DMS153 treated with DMSO at 0.1 percent for 48 hours (cell line): ENCODE measurements around the gene ECI2.
A peak's percentile ranks its signal among the peaks of the same experiment; 100 is the strongest.

ENCODE experiments used
- DNase-seq: peaks from one replicate; lab custom pipeline; 2025; ENCODE audit not compliant: unreplicated experiment; lab: John Stamatoyannopoulos, UW

The ECI2 gene

GRCh38 chr6:4134841-4135664, at the start of gene ECI2:
TSS of gene ECI2 (minus strand) at chr6:4135575. CDS start at chr6:4135560, 15 bp downstream.
- DNase-seq: peak; percentile 49

GRCh38 chr6:4180652-4181255, 45.4 kb upstream of the ECI2 start:
- no peak for DNase-seq

GRCh38 chr6:4179960-4180651, 44.7 kb upstream of the ECI2 start:
- DNase-seq: no peak

GRCh38 chr6:4178737-4179333, 43.5 kb upstream of the ECI2 start:
- DNase-seq: no peak

GRCh38 chr6:4176907-4177306, 41.5 kb upstream of the ECI2 start:
- DNase-seq: no peak

GRCh38 chr6:4174042-4174441, 38.7 kb upstream of the ECI2 start:
- no peak for DNase-seq

- DNase-seq: no peak
Observed at GRCh38 chr6:4172368-4172767, 37.0 kb upstream of the ECI2 start.

- DNase-seq: no peak
Observed at GRCh38 chr6:4170297-4170696, 34.9 kb upstream of the ECI2 start.

- DNase-seq: no peak
Observed at GRCh38 chr6:4169028-4169789, 33.8 kb upstream of the ECI2 start.

- no peak for DNase-seq
Observed at GRCh38 chr6:4167833-4168232, 32.5 kb upstream of the ECI2 start.

GRCh38 chr6:4167123-4167522, 31.7 kb upstream of the ECI2 start:
- no peak for DNase-seq

- DNase-seq: no peak
Observed at GRCh38 chr6:4164456-4164855, 29.1 kb upstream of the ECI2 start.

- no peak for DNase-seq
Observed at GRCh38 chr6:4164117-4164442, 28.7 kb upstream of the ECI2 start.

GRCh38 chr6:4163408-4164116, 28.2 kb upstream of the ECI2 start:
- no peak for DNase-seq

- DNase-seq: no peak
Observed at GRCh38 chr6:4162370-4162769, 27.0 kb upstream of the ECI2 start.

- no peak for DNase-seq
Observed at GRCh38 chr6:4159491-4159890, 24.1 kb upstream of the ECI2 start.

- no peak for DNase-seq
Observed at GRCh38 chr6:4157506-4157905, 22.1 kb upstream of the ECI2 start.

- peak; percentile 50 for DNase-seq
Observed at GRCh38 chr6:4155848-4156466, 20.6 kb upstream of the ECI2 start.

GRCh38 chr6:4153514-4153985, 18.2 kb upstream of the ECI2 start:
- DNase-seq: no peak

GRCh38 chr6:4145083-4145482, 9.7 kb upstream of the ECI2 start:
- no peak for DNase-seq
